Sigmoid colon (tissue), 4 donors: ENCODE results near the gene VAX1.

Experiments used
- CTCF ChIP-seq, 4 experiments: fragments of 450-650 bp in 3 of 4; fragments of 200-600 bp in 1 of 4; IDR thresholded peaks; one replicate each; pipeline ENCODE4 v1.5.1; 2016 to 2019; ENCODE audit warnings: antibody characterized with exemption in 4 of 4, mild to moderate bottlenecking in 3 of 4, moderate library complexity in 2 of 4
- EP300 ChIP-seq, 4 donors: sonication (generic); formaldehyde crosslinking; IDR thresholded peaks; one replicate each; pipeline ENCODE4 v1.6.1; 2017; ENCODE audit warnings: antibody characterized with exemption in 4 of 4
- POLR2A ChIP-seq, 2 donors: fragments of 450-650 bp; IDR thresholded peaks; one replicate each; pipeline ENCODE4 v1.6.1; 2016; ENCODE audit warnings: antibody characterized with exemption in 2 of 2, mild to moderate bottlenecking in 2 of 2, moderate library complexity in 2 of 2

GRCh38 chr10:117131376-117132327 is 6.4 kb downstream of the VAX1 start:
- no peak for TF ChIP-seq CTCF (IDR thresholded peaks at IDR 0.05)
- no peak for TF ChIP-seq POLR2A (IDR thresholded peaks at IDR 0.05)
- TF ChIP-seq EP300 (IDR thresholded peaks at IDR 0.05): no peak
